A549 (cell line): ENCODE results near the gene GNG7. TPM values are rescaled to one million over a fixed set of nuclear protein-coding genes. Genes with fewer than 3 reads are reported as not detected.

Experiments used
- ATAC-seq, 2 experiments: fragments of 200-7000 bp in 1 of 2; fragments of >200 bp in 1 of 2; cut with Nextera tagmentation in 1 of 2; cut with Tn5 transposase in 1 of 2; 3 replicates each; pipeline versions ENCODE4 v1.8.0 to v1.9.1; 2018 to 2020; ENCODE audit warnings: mild to moderate bottlenecking in 1 of 2, moderate library complexity in 1 of 2
- CTCF ChIA-PET: fragments of 300-600 bp; sonication (Branson Sonifier 250); formaldehyde crosslinking; extraction: SDS; loops from one replicate; lab custom pipeline; 2021; ENCODE audit warnings: antibody characterized with exemption, inconsistent platforms; lab: Yijun Ruan, JAX
- POLR2A ChIA-PET: fragments of 350-600 bp; formaldehyde crosslinking; extraction: SDS; loops from one replicate; lab custom pipeline; 2021; ENCODE audit warnings: antibody characterized with exemption, inconsistent platforms; lab: Yijun Ruan, JAX
- DNase-seq, 2 experiments: peaks; one replicate each; pipeline versions ENCODE4 v3.0.0 to v3.0.0-alpha.2; 2011 to 2016; ENCODE audit warnings: low read depth in 1 of 2, low spot score in 1 of 2
- FAIRE-seq: peaks from 2 replicates; lab custom pipeline; 2011; peaks lifted over from hg19 to GRCh38; lab: Jason Lieb, UNC
- H3K27ac ChIP-seq, 2 experiments: fragments of >200 bp; sonication (Bioruptor Twin); formaldehyde crosslinking; 3 replicates each; pipeline ENCODE4 v1.5.1; 2016 to 2017
- H3K4me1 ChIP-seq: fragments of >200 bp; sonication (Bioruptor Twin); formaldehyde crosslinking; 3 replicates; pipeline ENCODE4 v1.6.1; 2016
- H3K4me2 ChIP-seq: fragments of >200 bp; sonication (Bioruptor Twin); formaldehyde crosslinking; 3 replicates; pipeline ENCODE4 v1.6.1; 2016
- H3K4me3 ChIP-seq: fragments of >200 bp; sonication (Bioruptor Twin); formaldehyde crosslinking; 3 replicates; pipeline ENCODE4 v1.5.1; 2016
- H3K9me3 ChIP-seq: fragments of >200 bp; sonication (Bioruptor Twin); formaldehyde crosslinking; 3 replicates; pipeline ENCODE4 v1.6.1; 2016
- BCL3 ChIP-seq: fragments of >200 bp; sonication (Bioruptor Twin); formaldehyde crosslinking; IDR thresholded peaks from 3 replicates; pipeline ENCODE4 v1.6.1; 2016
- CBX2 ChIP-seq: fragments of 200-600 bp; sonication (generic); IDR thresholded peaks from 2 replicates; pipeline ENCODE4 v1.6.1; 2016; ENCODE audit warnings: low read depth, mild to moderate bottlenecking, borderline replicate concordance
- CBX8 ChIP-seq: fragments of 200-600 bp; sonication (generic); IDR thresholded peaks from 2 replicates; pipeline ENCODE4 v1.6.1; 2016
- CHD2 ChIP-seq: fragments of 150-350 bp; IDR thresholded peaks from 2 replicates; pipeline ENCODE4 v1.6.1; 2014; ENCODE audit warnings: low read length; ENCODE audit not compliant: partially characterized antibody
- CHD4 ChIP-seq: fragments of 200-600 bp; sonication (generic); IDR thresholded peaks from 2 replicates; pipeline ENCODE4 v1.6.1; 2016; ENCODE audit warnings: antibody characterized with exemption, mild to moderate bottlenecking, borderline replicate concordance
- CTCF ChIP-seq: fragments of >200 bp; sonication (Bioruptor Twin); formaldehyde crosslinking; IDR thresholded peaks from 3 replicates; pipeline ENCODE4 v1.5.1; 2016
- E2F6 ChIP-seq: IDR thresholded peaks from 2 replicates; pipeline ENCODE4 v1.6.1; 2012; ENCODE audit warnings: low read depth, borderline replicate concordance
- EHF ChIP-seq: fragments of 250-450 bp; sonication (Bioruptor Pico); IDR thresholded peaks from 2 replicates; pipeline ENCODE4 v1.5.0; 2020; ENCODE audit warnings: mild to moderate bottlenecking
- EHMT2 ChIP-seq: fragments of 200-600 bp; sonication (generic); IDR thresholded peaks from 2 replicates; pipeline ENCODE4 v1.6.1; 2016; ENCODE audit warnings: antibody characterized with exemption, low read depth, mild to moderate bottlenecking, moderate library complexity
- ELK1 ChIP-seq: fragments of 150-350 bp; IDR thresholded peaks from 2 replicates; pipeline ENCODE4 v1.6.1; 2014; ENCODE audit warnings: low read depth, mild to moderate bottlenecking, low read length
- ESRRA ChIP-seq: fragments of 150-350 bp; IDR thresholded peaks from 2 replicates; pipeline ENCODE4 v1.6.1; 2014; ENCODE audit warnings: mild to moderate bottlenecking, low read length, borderline replicate concordance
- FOSL2 ChIP-seq, 2 experiments: fragments of 450-650 bp in 1 of 2; fragments of >200 bp in 1 of 2; sonication (Bioruptor Twin) in 1 of 2; formaldehyde crosslinking; IDR thresholded peaks; 2 replicates each; pipeline versions ENCODE4 v1.5.0 to v1.6.1; 2016 to 2020; ENCODE audit warnings: mild to moderate bottlenecking in 1 of 2, moderate library complexity in 1 of 2
- FOXS1 ChIP-seq: fragments of 250-450 bp; sonication (Bioruptor Pico); IDR thresholded peaks from 2 replicates; pipeline ENCODE4 v1.5.0; 2020; ENCODE audit warnings: mild to moderate bottlenecking, moderate library complexity
- HDAC2 ChIP-seq: fragments of 200-600 bp; sonication (generic); IDR thresholded peaks from 2 replicates; pipeline ENCODE4 v1.6.1; 2016
- JUN ChIP-seq, 2 experiments: fragments of >200 bp; sonication (Bioruptor Twin); formaldehyde crosslinking; IDR thresholded peaks; 2 replicates in 1 of 2; 3 replicates in 1 of 2; pipeline ENCODE4 v1.6.1; 2016 to 2017
- KDM1A ChIP-seq: fragments of 200-600 bp; sonication (generic); IDR thresholded peaks from 2 replicates; pipeline ENCODE4 v1.6.1; 2016; ENCODE audit warnings: low read depth, mild to moderate bottlenecking
- MAX ChIP-seq: IDR thresholded peaks from 2 replicates; pipeline ENCODE4 v1.6.1; 2012
- MAZ ChIP-seq: fragments of 150-350 bp; IDR thresholded peaks from 2 replicates; pipeline ENCODE4 v1.6.1; 2014; ENCODE audit warnings: antibody characterized with exemption, low read depth, low read length, borderline replicate concordance
- NPAS2 ChIP-seq: fragments of 250-450 bp; sonication (Bioruptor Pico); IDR thresholded peaks from 2 replicates; pipeline ENCODE4 v1.8.0; 2022; ENCODE audit warnings: mild to moderate bottlenecking, moderate library complexity, borderline replicate concordance
- NR3C1 ChIP-seq: fragments of >200 bp; sonication (Bioruptor Twin); formaldehyde crosslinking; IDR thresholded peaks from 3 replicates; pipeline ENCODE4 v1.6.1; 2017
- RCOR1 ChIP-seq: fragments of 150-350 bp; IDR thresholded peaks from 2 replicates; pipeline ENCODE4 v1.6.1; 2014; ENCODE audit warnings: antibody characterized with exemption, low read length, low read depth
- REST ChIP-seq: fragments of 200-600 bp; sonication (generic); IDR thresholded peaks from 2 replicates; pipeline ENCODE4 v1.6.1; 2016; ENCODE audit warnings: antibody characterized with exemption, mild to moderate bottlenecking, moderate library complexity
- RFX5 ChIP-seq: fragments of 450-650 bp; IDR thresholded peaks from 2 replicates; pipeline ENCODE4 v1.7.1; 2014; ENCODE audit warnings: antibody characterized with exemption, mild to moderate bottlenecking, moderate library complexity
- RNF2 ChIP-seq: fragments of 200-600 bp; sonication (generic); IDR thresholded peaks from 2 replicates; pipeline ENCODE4 v1.6.1; 2016; ENCODE audit warnings: low read depth, mild to moderate bottlenecking, antibody characterized with exemption, moderate library complexity, borderline replicate concordance
- TFCP2L1 ChIP-seq: fragments of 250-450 bp; sonication (Bioruptor Pico); IDR thresholded peaks from 2 replicates; pipeline ENCODE4 v1.5.0; 2021; ENCODE audit warnings: mild to moderate bottlenecking
- TP53 ChIP-seq: fragments of 250-450 bp; sonication (Bioruptor Pico); IDR thresholded peaks from 2 replicates; pipeline ENCODE4 v1.5.0; 2021; ENCODE audit warnings: mild to moderate bottlenecking, moderate library complexity
- USF2 ChIP-seq: fragments of 450-650 bp; IDR thresholded peaks from 2 replicates; pipeline ENCODE4 v1.6.1; 2014; ENCODE audit warnings: antibody characterized with exemption
- ZC3H11A ChIP-seq: fragments of 450-650 bp; IDR thresholded peaks from 2 replicates; pipeline ENCODE4 v1.6.1; 2014; ENCODE audit warnings: antibody characterized with exemption, mild to moderate bottlenecking
- ZNF302 ChIP-seq: fragments of 250-450 bp; sonication (Bioruptor Pico); IDR thresholded peaks from 2 replicates; pipeline ENCODE4 v1.9.0; 2021; ENCODE audit warnings: inconsistent platforms, mild to moderate bottlenecking, moderate library complexity
- ZSCAN20 ChIP-seq: fragments of 250-450 bp; sonication (Bioruptor Pico); IDR thresholded peaks from 2 replicates; pipeline ENCODE4 v1.8.0; 2022; ENCODE audit warnings: mild to moderate bottlenecking, moderate library complexity
- WGBS: methylation state at CpG from one replicate; pipeline ENCODE4 v1.1.6; 2017; ENCODE audit errors: missing lambda C conversion rate; 5-methylcytosine and 5-hydroxymethylcytosine counted together
- polyA plus RNA-seq, 4 experiments: library from polyadenylated mRNA; depleted of rRNA in 3 of 4; stranded (reverse); fragments of >200 nt; fragmentation: RNase III in 1 of 4; extraction: RNeasy Plus Mini Kit Qiagen cat#74134 plus additional on column Dnase treatment in 1 of 4; gene quantifications; 2 replicates in 3 of 4; 3 replicates in 1 of 4; pipeline ENCODE4 v1.2.3, GENCODE V29; 2011 to 2017

Gene GNG7
- polyA plus RNA-seq, 2 of the 4 experiments (the other 2 are of a cell fraction) = 0.06 to 0.08 TPM

GRCh38 chr19:2487842-2488241 lies 214.7 kb downstream of the GNG7 start:
- Histone ChIP-seq H3K4me1 (peaks cover 36% of the 10 kb centered on the region), H3K9me3 (no peaks in the 10 kb centered on the region), H3K4me2 (no peak overlapping the region), H3K27ac (peak overlapping the region in 1 of 2 experiments; percentile 57; a peak in 2 of 6 replicates), H3K4me3 (no peak overlapping the region)
- TF ChIP-seq BCL3 = no peak
- no peak for TF ChIP-seq USF2
- no peak for TF ChIP-seq REST
- TF ChIP-seq RFX5 = no peak
- no peak for TF ChIP-seq TP53
- TF ChIP-seq ESRRA = no peak
- TF ChIP-seq TFCP2L1 (CRISPR knock-in tag) = no peak
- no peak for TF ChIP-seq FOSL2 (IDR thresholded peaks at IDR 0.05)
- TF ChIP-seq FOSL2 (CRISPR knock-in tag; IDR thresholded peaks at IDR 0.05) = no peak
- no peak for TF ChIP-seq ELK1
- no peak for TF ChIP-seq NR3C1
- TF ChIP-seq MAZ = no peak
- no peak for TF ChIP-seq E2F6
- no peak for TF ChIP-seq NPAS2 (CRISPR knock-in tag)
- no peak for TF ChIP-seq RCOR1
- TF ChIP-seq EHMT2 = no peak
- CTCF ChIA-PET = interaction anchor here (1.1 to 1.2 kb wide), 2 partner anchors 14 to 91 kb away, joined by 3 read pairs; no protein-coding TSS in a partner anchor
- POLR2A ChIA-PET = interaction anchor here (1.0 kb wide), 1 partner anchor 11 kb away, joined by 4 read pairs; no protein-coding TSS in a partner anchor
- no peak for DNase-seq
- whole genome bisulfite sequencing = 68% methylated on average over 9 of the region's 15 CpGs
- peak in 1 of 2 experiments; percentile 52; a peak in 3 of 6 replicates for ATAC-seq
- FAIRE-seq = no peak

GRCh38 chr19:2487090-2487489 lies 215.4 kb downstream of the GNG7 start:
- no peak for FAIRE-seq
- CTCF ChIA-PET = interaction anchor here (0.6 to 1.1 kb wide), 2 partner anchors 50 to 92 kb away, joined by 3 read pairs; no protein-coding TSS in a partner anchor
- Histone ChIP-seq H3K4me3 (no peak overlapping the region), H3K4me2 (no peak overlapping the region), H3K9me3 (no peaks in the 10 kb centered on the region), H3K4me1 (peaks cover 33% of the 10 kb centered on the region), H3K27ac (no peak overlapping the region)
- ATAC-seq = no peak
- no peak for DNase-seq
- 89% methylated on average over 8 of the region's 12 CpGs for WGBS
- POLR2A ChIA-PET = no interaction called here
- TF ChIP-seq ZNF302 (CRISPR knock-in tag) = no peak
- no peak for TF ChIP-seq FOXS1 (CRISPR knock-in tag)
- no peak for TF ChIP-seq RNF2
- no peak for TF ChIP-seq CBX8
- TF ChIP-seq CHD2 = no peak
- no peak for TF ChIP-seq HDAC2
- no peak for TF ChIP-seq MAX
- no peak for TF ChIP-seq CHD4
- no peak for TF ChIP-seq JUN (IDR thresholded peaks at IDR 0.05)
- no peak for TF ChIP-seq CTCF
- no peak for TF ChIP-seq TP53
- no peak for TF ChIP-seq KDM1A
- no peak for TF ChIP-seq CBX2
- no peak for TF ChIP-seq EHF (CRISPR knock-in tag)
- no peak for TF ChIP-seq ZSCAN20 (CRISPR knock-in tag)
- no peak for TF ChIP-seq ZC3H11A
